Renal cortical epithelial cell (primary cell): ENCODE results near the gene RTL3. TPM values are rescaled to one million over a fixed set of nuclear protein-coding genes. Genes with fewer than 3 reads are reported as not detected.

Experiments
- DNase-seq: peaks from one replicate; pipeline ENCODE4 v3.0.0-alpha.2; 2011; ENCODE audit warnings: low read depth
- total RNA-seq: library from RNA; depleted of rRNA; stranded (reverse); fragments of >200 nt; gene quantifications from 2 replicates; pipeline ENCODE4 v1.2.3, GENCODE V29; 2014

Gene RTL3
- total RNA-seq, 1 donor from 2014 or later: not detected

- DNase-seq: no peak
Measured at GRCh38 chrX:78619834-78620233, 39.3 kb downstream of the RTL3 start.

- DNase-seq: no peak
Measured at GRCh38 chrX:78618987-78619386, 40.1 kb downstream of the RTL3 start.

- no peak for DNase-seq
Measured at GRCh38 chrX:78614264-78614663, 44.9 kb downstream of the RTL3 start.

Other genes with a start within 250 kb of the RTL3 start
- 0.70 TPM in 1 of 2 replicates, not detected in the other for gene LPAR4, start 88.4 kb upstream of the RTL3 start, total RNA-seq